Kidney (tissue), 14 donors: ENCODE data around the gene TESK1. TPM values are rescaled to one million over a fixed set of nuclear protein-coding genes. Genes with fewer than 3 reads are reported as not detected.

Experiments
- DNase-seq, 5 donors: peaks; one replicate each; pipeline ENCODE4 v3.0.0-alpha.2; 2013 to 2020
- FAIRE-seq: peaks from 2 replicates; lab custom pipeline; 2012; peaks lifted over from hg19 to GRCh38; lab: Jason Lieb, UNC
- H3K27ac ChIP-seq, 2 donors: one replicate each; pipeline ENCODE4 v1.7.0; 2013; ENCODE audit warnings: low read depth in 2 of 2, low read length in 2 of 2, inconsistent platforms in 1 of 2
- H3K27me3 ChIP-seq: one replicate; pipeline ENCODE4 v1.7.1; 2013; ENCODE audit warnings: low read length, inconsistent platforms; ENCODE audit not compliant: control insufficient read depth, insufficient read depth
- H3K36me3 ChIP-seq, 3 donors: one replicate each; pipeline versions ENCODE4 v1.7.0 to v1.7.1; 2013; ENCODE audit warnings: low read length in 3 of 3, control low read depth in 1 of 3, inconsistent platforms in 1 of 3; ENCODE audit not compliant: insufficient read depth in 3 of 3, control insufficient read depth in 2 of 3
- H3K4me1 ChIP-seq, 3 donors: one replicate each; pipeline versions ENCODE4 v1.7.0 to v1.7.1; 2013; ENCODE audit warnings: low read length in 3 of 3, inconsistent platforms in 1 of 3, low read depth in 1 of 3; ENCODE audit not compliant: control insufficient read depth in 2 of 3, insufficient read depth in 2 of 3
- H3K4me3 ChIP-seq, 3 donors: one replicate each; pipeline versions ENCODE4 v1.7.0 to v1.8.1; 2013; ENCODE audit warnings: low read length in 3 of 3, control low read depth in 1 of 3, inconsistent platforms in 1 of 3
- H3K9ac ChIP-seq, 3 donors: one replicate each; pipeline versions ENCODE4 v1.7.0 to v1.7.1; 2013; ENCODE audit warnings: low read length in 3 of 3, control low read depth in 1 of 3, inconsistent platforms in 1 of 3
- H3K9me3 ChIP-seq, 3 donors: one replicate each; pipeline versions ENCODE4 v1.7.0 to v1.7.1; 2013; ENCODE audit warnings: low read length in 3 of 3, control low read depth in 1 of 3, inconsistent platforms in 1 of 3; ENCODE audit not compliant: control insufficient read depth in 2 of 3, insufficient read depth in 1 of 3
- CTCF ChIP-seq: IDR thresholded peaks from 3 replicates; pipeline ENCODE4 v1.5.1; 2012; ENCODE audit warnings: mild to moderate bottlenecking, moderate library complexity, borderline replicate concordance; ENCODE audit not compliant: insufficient read depth; ENCODE audit errors: extremely low read depth
- intact Hi-C: fragments of 100-400 bp; cut with DNase I; formaldehyde crosslinking; loops from one replicate; pipeline ENCODE4 v1.11.1; 2022
- polyA plus RNA-seq: library from polyadenylated mRNA; stranded (reverse); fragments of 350-450 nt; fragmentation: Illumina TruSeq; extraction: RNeasy Lipid Tissue Mini Kit (QIAGEN cat#74804); gene quantifications from one replicate; pipeline ENCODE4 v1.2.3, GENCODE V29; 2014; ENCODE audit warnings: low read depth, low replicate concordance; ENCODE audit not compliant: insufficient read depth
- total RNA-seq: library from RNA; stranded (reverse); fragmentation: NEBNext Ultra II Directional; extraction: Animal tissue kit (Norgen Biotek cat#: 25700); gene quantifications from one replicate; pipeline ENCODE4 v1.2.1, GENCODE V29; 2021
- donor health status: control.
- donor health status: control.
- donor health status: control.
- donor health status: control.
- donor health status: control.
- donor health status: DM: yes; HTN: yes; CAD: no.
- donor health status: Normal renal cell carcinoma (clear cell type).

The TESK1 gene
- total and polyA plus RNA-seq, 2 donors from 2014 or later = 34.6 to 35.8 TPM

GRCh38 chr9:35599763-35600604, 5.1 kb upstream of the TESK1 start:
- peak; percentile 6 for TF ChIP-seq CTCF
- H3K36me3 ChIP-seq = no peaks in the 10 kb centered on the region
- no peak for FAIRE-seq
- H3K9me3 ChIP-seq = no peaks in the 10 kb centered on the region
- no peaks in the 10 kb centered on the region for H3K27me3 ChIP-seq
- DNase-seq = no peak
- H3K4me3 ChIP-seq = no peak overlapping the region
- no peak overlapping the region for H3K27ac ChIP-seq
- intact Hi-C loops = no loop called here
- H3K4me1 ChIP-seq = peaks cover 5 to 8% (median 5%) of the 10 kb centered on the region in 3 donors
- no peak overlapping the region for H3K9ac ChIP-seq

- H3K4me1 ChIP-seq = peaks cover 5 to 14% (median 13%) of the 10 kb centered on the region in 3 donors
- no peaks in the 10 kb centered on the region for H3K9me3 ChIP-seq
- H3K27ac ChIP-seq = peak overlapping the region; percentile 82 to 97
- peak overlapping the region; percentile 53 to 72 (median 70) for H3K4me3 ChIP-seq
- H3K36me3 ChIP-seq = peaks cover 0 to 9% (median 0%) of the 10 kb centered on the region in 3 donors
- no peak for TF ChIP-seq CTCF
- intact Hi-C loops = no loop called here
- FAIRE-seq = no peak
- DNase-seq = peak in 3 of 5 donors; percentile 67 to 85 (median 79)
- H3K9ac ChIP-seq = peak overlapping the region; percentile 8 to 56 (median 43)
- no peaks in the 10 kb centered on the region for H3K27me3 ChIP-seq
Measured at GRCh38 chr9:35603506-35603985, 1.5 kb upstream of the TESK1 start.

GRCh38 chr9:35603986-35604577, 980 bp upstream of the TESK1 start:
- Histone ChIP-seq H3K27me3 (no peaks in the 10 kb centered on the region), H3K36me3 (peaks cover 0 to 10% (median 0%) of the 10 kb centered on the region in 3 donors), H3K9ac (peak overlapping the region; percentile 56 to 89 (median 70)), H3K4me3 (peak overlapping the region; percentile 72 to 95 (median 94)), H3K4me1 (peaks cover 5 to 12% (median 12%) of the 10 kb centered on the region in 3 donors), H3K9me3 (no peaks in the 10 kb centered on the region), H3K27ac (peak overlapping the region; percentile 95 to 97)
- peak; percentile 93 for TF ChIP-seq CTCF
- intact Hi-C loops = no loop called here
- FAIRE-seq = peak; percentile 98
- DNase-seq = peak; percentile 100
